Fibroblast of gingiva (primary cell): Measurements from ENCODE around the gene SCRN2.
A peak's percentile ranks its signal among the peaks of the same experiment; 100 is the strongest.

Experiments
- DNase-seq: peaks from one replicate; pipeline ENCODE4 v3.0.0-alpha.2; 2011; ENCODE audit warnings: low read depth

The SCRN2 gene

DNA sequence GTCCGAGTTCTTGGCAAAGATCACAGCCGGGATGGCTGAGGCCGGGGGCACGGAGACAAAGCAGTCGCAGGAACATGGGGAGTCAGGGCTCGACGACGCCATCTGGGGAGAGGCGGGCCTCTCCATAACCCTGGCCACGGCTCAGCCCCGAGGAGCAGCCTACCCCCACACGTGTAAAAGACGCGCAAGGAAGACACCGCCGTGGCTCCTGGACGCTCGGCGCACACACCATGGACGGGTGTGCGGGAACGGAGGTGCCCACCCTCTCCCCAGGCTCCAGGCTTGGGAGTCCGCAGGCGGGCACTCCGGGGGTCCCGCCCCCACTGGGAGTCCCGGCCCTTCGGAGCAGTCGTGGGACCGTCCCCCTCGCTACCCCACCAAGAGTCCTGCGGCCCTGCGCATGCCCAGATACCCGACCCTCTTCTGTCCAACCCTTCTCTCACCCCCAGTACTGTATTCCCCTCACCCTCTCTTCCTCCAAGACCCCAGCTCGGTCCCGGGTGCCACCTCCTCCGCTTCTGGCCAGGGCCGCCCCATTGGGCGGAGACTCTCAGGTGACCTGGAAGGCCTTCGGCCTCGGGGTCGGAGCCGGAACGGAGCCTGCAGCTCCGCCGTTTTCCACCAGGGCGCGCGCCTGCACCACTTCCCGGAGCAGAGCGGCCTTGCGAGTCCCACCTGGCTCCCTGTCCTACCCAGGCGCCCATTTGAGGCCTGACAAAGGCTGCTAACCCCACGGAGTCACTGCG lies at the start of gene SCRN2:
SCRN2 (minus strand) TSS at position 532 of the 746 bp plus-strand sequence; CDS start at position 102, 430 bp downstream.
- DNase-seq, result peak; percentile 79

DNA sequence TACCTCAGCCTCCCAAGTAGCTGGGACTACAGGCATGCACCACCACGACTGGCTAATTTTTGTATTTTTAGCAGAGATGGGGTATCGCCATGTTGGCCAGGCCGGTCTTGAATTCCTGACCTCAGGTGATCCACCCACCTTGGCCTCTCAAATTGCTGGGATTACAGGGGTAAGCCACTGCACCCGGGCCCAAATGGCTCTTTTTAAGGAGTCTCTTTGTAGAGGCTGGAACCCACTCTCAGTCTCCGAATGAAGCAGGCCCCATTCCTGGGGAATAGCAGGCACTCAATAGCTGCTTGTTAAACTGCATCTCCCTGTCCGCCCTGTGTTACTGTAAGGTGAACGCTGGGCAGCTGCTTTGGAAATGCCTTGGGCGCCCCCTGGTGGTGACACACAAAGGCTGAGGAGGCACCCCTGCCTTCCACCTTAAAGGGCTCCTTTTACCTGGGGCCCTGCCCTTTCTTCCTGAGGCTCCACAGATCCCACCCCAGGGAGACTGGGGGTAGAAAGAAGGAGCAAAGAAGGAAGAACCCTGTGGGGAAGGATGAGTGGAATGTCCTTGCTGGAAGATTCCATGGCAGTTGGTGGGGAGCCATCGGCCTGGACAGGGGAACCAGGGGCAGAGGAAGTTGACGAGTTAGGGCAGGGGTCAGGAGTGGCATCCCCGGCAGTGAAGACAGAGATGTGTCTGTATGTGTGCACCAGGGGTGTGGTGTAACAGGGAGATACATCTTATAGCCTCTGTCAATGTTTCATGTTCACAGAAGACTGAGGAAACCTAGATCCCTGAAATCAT lies 48.9 kb upstream of the SCRN2 start:
- DNase-seq, result peak; percentile 64

DNA sequence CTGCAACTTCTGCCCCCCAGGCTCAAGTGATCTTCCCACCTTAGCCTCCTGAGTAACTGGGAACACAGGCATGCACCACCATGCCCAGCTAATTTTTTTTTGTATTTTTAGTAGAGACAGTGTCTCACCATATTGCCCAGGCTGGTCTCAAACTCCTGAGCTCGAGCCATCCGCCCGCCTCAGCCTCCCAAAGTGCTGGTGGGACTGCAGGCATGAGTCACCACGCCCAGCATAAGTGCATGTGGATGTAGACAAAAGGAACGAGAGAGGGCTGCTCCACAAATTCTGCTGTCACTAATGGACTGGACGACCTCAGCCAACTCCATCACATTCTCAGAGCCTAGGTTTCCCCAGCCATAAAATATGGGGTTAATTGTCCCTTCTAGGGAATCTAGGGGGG lies 47.2 kb upstream of the SCRN2 start:
- DNase-seq, result no peak

DNA sequence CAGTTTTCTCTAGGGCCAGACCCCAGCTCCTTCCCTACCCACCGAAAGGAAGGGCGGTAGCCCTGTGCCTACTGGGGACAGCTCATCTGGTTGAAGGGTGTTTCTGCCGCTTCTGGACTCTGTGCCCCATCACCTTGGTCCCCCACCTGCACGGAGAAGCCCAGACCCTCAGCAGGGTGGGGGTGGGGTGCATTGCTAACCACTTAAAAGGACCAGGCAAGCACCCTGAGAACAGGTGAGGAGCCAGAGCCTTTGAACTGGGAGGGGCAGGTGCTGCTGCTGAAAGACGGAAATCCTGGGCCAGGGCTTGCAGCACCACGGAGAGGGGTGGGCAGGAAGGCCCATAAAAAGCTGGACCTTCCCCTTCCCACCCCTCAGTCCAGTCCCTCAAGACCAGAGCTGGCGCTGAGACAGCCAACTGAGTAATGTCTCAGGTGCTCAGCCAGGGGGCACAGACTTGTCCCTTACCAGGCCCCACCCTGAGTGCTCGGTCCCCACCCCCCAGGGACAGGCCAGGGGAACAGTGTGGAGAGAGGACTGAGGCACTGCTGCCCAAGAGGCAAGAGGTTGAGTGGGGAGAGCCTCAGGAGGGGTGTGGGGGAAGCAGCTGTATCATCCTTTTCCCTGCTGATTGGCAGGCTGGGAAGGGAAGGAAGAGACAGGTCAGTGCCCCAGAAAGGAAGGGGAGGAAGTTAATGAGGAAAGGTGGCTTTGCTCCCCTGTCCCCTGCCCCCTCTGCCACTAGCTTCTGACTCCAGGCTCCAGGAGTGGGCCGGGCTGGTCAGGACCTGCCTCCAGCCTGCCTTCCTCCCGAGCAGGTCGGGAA lies 44.0 kb upstream of the SCRN2 start:
- DNase-seq, result no peak

DNA sequence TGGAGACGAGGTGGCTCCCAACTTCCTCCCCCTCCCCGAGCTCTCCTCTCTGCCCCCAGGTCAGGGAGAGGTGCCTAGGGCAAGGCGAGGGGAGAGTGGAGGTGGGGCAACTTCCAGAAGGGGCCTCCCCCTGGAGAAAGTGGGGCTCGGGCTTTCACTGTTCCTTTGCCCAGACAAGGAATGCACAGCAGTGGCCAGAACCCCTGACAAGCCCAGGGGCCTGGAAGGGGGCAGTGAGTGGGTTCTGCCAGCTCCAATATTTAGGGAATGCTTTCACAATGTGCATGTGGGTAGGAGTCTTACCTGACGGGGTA lies 43.3 kb upstream of the SCRN2 start:
- DNase-seq, result no peak

DNA sequence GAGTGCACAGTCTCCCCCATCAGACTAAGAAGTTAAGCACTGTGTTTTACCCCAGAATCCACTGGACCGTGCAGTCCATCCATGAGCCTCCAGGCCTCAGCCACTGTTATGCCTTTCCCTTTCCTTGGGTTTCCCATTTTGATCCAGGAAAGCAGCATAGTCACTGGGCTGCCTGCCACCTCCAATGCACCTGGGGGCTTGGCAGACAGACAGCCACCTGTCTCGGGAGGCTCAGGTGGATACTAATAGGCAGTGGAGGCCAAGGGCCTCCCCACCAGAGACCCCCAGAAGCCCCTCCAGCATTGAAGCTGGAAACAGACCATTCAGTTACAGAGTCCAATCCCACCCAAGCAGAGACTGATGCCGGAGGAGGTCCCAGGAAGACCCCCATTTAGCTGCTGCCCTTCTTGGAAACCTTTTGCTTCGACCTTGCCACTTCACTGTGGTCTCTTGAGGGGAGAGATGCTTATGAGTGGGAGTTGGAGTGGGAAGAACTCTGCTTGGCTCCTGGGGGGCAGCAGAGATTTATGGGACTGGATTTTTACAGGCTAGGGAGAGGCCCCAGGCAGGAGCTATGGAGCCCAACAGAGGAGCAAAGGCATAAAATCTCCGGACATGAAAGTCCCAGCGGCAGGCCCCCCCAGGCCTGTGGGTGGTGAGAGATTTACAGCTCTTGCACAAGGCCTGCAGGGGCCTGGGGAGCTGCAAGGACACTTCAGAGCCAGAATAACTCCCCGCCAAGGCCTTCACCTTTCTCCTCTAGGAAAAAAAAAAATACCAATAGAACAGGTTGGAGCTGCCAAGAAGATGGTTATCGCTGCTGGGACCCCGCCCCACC lies 42.7 kb upstream of the SCRN2 start:
- no peak for DNase-seq

DNA sequence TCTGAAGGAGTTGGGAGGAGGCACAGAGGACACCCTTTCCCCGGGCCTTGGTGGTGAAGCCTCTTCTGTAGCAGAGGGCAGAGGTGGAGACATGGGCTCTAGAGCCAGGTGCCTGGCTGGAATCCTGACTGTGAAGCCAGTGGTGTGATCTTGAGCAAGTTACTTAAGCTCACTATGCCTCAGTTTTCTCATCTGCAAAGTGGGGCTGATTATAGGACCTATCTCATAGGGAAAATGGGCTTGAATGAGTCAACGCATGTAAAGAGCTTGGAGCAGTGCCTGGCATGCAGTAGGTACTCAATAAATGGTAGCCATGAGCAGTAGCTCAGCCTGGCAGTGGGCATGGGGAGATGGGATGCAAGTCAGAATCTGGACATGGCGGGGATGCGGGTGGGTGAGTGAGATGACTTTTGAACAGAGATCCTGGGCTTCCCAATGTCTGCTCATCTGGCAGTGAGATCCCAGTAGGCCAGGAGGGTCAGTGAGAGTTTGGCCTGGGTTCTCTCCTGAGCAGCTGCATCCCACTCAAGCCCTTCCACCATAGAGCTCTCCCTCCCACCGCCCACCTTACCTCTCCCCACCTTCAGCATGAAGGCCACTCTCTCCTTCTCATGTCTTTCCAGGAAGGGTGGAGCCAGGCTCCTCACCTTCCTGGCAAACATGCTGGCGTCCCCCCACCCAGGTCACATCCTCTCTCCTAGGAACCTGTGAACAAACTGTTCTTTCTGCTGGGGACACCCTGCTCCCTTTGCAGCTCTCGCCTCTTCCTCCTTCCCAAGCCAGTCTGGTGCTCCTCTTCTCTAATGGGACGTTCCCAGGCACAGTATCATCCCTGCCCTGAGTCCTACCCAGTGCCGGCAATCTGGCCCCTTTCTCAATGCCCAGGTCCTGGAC lies 41.9 kb upstream of the SCRN2 start:
- no peak for DNase-seq

DNA sequence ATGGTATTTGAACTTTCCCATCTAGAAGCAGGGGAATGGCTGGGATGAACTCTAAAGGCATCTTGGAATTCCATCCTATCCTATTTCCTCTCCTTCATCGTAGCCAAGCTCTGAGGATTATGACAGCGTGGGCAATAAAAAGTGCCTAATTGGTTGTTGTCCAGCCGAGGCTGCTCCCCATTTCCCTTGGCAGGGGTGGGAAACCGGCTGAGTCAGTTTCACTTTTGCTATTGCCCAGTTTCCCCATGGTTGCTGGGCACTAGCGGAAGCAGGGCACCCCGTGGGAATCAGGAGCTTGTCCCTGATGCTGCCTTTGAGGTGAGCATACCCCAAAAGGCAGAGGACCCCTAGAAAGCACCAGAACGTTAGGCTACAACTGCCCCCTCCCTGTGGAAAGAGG lies 41.2 kb upstream of the SCRN2 start:
- peak; percentile 57 for DNase-seq

DNA sequence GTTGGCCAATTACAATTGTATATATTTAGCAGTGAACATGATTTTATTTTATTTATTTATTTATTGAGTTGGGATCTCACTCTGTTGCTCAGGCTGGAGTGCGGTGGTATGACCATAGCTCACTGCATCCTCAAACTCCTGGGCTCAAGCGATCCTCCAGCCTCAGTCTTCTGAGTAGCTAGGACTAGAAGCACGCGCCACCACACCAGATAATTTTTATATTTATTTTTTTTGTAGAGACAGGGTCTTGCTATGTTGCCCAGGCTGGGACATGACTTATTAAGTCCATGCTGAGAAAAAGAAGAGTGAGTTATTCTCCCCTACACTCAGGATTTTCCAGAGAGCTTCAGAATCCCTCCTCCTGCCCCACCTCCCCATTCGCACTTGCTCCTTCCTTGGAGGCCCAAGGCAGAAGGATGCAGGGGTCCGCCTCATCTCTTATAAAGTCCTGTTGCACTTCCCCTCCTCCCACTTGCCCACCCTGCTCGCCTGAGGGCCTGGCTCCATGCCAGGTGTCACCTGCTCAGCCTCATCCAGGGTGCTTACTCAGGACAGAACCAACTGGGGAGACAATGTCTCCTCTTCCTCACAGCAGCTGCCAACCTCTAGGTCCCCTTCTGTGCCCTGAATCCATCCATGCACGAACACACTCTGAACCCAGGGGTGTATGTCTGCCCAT lies 38.8 kb upstream of the SCRN2 start:
- no peak for DNase-seq

DNA sequence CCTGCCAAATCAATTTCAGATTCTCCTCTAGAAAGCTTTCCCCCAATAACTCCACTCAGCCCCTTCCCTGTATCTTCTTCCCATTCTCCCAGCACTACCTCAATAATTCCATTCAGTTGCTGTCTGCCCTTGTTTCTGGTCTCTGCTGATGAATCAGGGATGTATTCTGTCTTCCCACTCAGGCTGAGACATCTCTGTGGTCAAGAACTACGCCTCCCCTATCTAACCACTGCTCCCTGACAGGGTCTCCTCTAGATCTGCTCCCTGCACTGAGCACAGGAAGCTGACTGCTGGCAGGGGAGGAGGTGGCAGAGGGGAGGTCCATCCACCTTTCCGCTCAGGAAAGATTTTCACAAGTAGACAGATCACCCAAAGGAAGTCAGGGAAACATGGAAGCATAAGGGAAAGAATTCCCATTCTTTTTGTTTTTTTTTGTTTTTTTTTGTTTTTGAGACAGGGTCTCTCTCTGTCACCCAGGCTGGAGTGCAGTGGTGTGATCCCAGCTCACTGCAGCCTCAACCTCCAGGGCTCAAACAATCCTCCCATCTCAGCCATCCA lies 38.0 kb upstream of the SCRN2 start:
- DNase-seq, result no peak

DNA sequence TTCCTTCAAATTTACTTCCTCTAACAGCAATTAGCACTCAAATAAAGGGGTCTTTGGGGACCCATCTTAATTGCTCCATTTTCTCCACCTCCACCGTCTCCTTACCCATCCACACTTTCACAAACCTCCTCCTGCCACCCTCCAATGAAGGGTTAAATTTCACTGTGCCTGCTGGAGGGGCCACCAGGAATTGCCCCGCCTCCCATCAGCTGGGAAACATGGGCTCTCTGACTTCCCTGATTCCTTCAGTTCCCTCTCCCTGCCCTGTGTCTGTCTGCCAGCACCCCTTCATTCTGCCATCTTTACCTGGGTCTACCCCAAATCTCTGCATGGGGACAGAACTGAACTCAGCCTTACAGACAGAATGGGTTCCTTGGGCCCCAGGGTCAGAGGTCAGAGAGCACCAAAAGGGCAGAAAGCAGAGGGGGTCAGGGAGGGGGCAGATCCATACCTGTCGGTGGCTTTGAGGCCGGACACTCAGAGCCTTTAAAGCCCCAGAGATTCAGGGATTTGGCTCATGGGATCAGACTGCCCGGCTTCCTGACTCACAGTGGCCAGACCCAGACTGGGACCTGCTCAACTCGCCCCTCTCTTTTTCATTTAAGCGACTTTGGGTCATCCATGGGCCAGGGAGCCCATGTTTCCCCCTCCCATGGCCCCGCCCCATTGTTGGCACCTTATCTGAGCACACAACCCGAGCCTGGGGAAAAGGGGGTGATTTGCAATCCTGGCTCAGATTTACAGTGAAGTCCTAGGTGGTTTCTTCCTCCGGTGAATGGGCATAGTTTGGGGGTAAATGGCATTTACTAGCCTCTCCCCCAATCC lies 37.3 kb upstream of the SCRN2 start:
- DNase-seq, result no peak

DNA sequence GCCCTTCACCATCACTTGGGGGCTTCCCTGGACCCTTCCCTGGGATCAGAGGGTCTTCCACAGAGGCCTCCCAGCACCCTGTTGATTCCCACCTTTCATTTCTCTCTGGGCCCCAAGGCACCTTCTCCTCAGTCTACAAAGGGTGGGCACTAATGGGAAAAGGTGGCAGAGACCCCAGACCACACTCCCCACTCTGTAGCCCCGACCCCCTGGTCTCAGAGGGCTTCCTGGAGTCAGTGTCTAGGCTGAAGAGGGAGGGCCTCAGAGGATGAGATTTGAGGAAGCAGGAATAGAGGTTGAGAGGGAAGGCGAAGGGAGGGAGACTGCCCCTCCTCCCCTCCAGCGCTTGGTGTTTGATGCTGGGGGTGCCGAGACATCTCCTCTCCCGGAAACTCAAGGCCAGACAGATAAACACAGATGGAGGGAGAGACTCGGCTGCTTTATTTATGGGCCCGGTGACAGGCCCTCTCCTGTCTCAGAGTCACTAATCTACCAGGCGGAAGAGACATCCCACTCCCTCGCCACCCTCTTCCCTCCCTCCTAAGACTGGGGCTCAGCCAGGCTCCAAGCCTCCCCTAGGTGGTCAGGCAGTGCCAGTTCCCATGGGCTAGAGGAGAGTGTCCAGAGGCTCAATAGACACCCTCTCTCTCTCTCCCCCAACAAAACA lies 36.4 kb upstream of the SCRN2 start:
- DNase-seq, result no peak

DNA sequence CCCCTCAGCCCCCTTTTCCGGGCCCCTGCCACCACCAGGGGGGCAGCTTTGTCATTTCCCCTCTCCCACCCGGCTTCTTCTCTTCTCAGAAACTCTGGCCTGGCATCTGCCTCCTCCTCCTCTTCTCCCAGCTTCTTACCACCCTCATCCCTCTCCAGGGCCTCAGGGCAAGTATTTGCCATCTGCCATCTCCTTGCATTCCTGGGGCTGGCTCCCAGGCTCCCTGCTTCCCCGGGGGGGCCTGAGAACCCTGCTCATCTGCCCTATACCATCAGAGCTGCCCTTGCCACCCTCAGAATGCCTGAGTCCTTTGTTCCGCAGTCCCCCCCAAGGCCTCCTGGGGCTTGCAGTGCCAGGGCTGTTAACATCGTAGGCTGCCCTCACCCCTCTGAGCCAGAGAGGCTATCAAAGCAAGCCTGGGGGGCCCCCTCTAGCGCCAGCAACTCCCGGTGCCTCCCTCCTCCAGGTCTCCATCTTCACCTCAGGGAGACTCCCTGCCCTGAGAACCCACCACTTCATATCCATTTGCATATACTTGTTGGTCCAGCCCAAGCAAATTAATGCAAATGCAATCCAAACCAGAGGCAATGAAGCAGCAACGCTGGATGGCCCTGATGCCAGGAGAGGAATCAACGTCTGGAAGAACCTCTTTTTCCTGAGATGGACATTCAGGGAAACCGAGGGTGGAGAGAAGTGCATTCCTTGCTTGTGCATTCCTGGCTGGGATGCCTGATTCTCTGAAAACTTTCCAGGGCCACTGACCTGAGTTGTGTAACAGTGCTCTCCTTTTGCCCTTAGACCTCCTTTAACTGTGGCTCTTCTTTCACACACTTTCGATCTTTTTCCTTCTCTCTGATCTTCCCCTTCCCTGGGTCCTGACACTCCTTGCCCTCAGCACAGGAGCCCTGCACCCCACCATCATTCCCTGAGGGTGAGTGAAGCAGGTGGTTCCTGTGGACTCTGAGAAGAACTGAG lies 34.2 kb upstream of the SCRN2 start:
- DNase-seq, result no peak

DNA sequence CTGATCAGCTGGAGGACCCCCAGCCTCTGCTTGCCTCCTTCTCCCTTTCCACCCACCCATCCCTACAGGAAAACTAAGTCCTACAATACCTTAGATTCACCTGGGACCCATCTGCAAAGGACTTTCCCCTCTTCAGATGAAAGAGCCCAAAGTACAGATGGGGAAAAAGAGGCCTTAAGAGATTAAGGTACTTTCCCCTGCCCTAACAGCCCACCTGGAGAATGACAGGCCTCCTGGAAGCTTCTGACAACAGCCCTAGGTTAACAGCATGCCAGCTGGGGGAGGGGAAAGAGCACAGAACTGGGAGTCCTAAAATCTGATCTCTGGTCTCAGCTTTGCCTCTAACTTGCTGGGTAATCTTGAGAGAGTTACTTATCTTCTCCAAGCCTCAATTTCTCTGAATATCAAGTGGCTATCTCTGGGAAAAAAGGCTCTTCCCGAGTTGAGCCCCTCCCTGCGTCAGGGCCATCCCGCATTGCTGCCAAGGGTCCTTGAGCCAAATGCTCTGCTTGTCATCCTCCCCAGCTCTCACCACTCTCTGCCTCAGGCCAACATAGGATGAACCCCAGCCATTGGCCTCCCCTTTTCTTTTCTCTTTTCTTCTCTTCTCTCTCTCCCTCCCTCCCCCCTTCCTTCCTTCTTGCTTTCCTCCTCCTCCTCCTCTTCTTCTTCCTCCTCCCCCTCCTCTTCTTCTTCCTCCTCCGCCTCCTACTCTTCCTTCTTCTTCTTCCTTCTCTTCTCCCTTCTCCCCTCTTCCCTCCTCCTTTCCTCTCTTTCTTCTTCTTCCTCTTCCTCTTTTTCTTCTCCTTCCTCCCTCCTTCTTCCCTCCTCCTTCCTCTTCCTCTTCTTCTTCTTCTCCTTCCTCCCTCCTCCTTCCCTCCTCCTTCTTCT lies 32.4 kb upstream of the SCRN2 start:
- no peak for DNase-seq

DNA sequence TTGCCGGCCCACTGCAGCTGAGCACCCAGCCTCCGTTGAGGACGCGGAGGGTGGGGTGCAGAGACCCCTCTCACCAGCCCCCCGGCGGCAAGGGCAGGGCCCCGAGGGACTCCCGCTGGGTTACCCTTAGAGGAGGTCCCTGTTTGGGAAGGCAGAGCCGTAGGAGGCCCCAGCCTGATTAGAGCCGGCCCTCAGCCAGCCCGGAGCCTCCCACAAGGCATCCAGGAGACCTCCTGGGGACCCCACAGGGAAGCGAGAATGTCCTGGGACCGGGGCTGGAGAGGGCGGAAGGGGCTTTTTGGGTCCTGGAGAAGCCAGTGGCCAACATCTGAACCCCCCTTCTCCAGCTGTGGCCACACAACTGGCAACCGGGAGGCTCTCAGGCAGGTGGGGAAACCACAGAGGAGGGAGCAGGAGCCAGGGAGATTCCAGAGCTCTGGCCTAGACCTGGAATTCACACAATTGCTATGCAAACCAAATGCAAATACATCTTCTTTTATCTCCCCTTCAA lies 31.6 kb upstream of the SCRN2 start:
- DNase-seq, result no peak
